ENCODE measurements around the gene OVCH2.

DNA sequence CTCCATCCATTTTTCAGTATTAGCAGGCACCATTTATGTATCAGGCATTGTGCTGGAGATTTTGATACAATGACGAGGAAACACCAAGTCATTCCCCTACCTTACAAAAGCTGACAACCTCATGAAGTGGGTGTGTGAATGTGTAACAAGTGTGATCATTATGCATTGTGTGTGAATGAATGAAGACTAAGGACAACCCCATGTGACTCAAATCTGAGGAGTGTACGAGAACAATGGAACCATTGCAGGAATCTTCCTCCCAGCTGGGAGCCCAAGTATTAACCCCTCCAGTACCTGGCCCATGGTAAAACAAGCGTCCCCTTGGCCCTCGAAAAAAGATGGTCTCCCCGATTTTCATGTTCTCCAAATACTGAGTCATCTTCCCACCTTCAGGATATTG lies 37.4 kb downstream of the OVCH2 start:
- TF ChIP-seq SUZ12 (IDR thresholded peaks at IDR 0.05) = no peak
- TF ChIP-seq SP1 (IDR thresholded peaks at IDR 0.05) = no peak

Measured in HEK293T (cell line).